Measurements from ENCODE around the gene C5orf15.

The C5orf15 gene
- 34.8 to 109 (median 68.9) reads per million in 18 experiments for total RNA-seq

- peak; percentile 98 for DNase-seq
These were observed at the start of gene C5orf15 for GRCh38 chr5:133968204-133968980. TSS of gene C5orf15 (minus strand) at chr5:133968625. CDS start at chr5:133968584, 41 bp downstream.

DNA sequence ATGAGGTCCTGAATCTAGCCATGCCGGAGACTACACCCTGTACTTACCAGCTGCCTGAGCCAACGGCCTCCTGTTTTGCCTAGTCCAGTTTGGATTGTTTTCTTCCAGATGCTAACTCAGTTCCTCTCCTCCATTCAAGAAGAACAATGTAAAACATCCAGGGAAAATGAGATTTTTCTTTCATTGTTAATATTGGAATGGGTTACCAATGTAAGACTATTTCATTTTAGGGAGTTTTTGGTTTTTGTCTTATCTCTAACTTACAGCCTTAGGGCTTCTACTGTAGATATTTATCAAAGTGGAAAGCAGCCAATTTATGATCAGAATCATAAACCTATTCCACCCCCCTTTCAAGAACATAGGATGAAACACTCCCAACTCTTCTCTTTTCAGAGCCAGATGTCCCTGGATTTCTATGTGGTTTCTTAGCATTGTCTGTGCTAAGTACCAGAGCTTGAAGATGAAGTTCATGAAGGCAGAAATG, 39.9 kb upstream of the C5orf15 start:
- DNase-seq, result no peak

DNA sequence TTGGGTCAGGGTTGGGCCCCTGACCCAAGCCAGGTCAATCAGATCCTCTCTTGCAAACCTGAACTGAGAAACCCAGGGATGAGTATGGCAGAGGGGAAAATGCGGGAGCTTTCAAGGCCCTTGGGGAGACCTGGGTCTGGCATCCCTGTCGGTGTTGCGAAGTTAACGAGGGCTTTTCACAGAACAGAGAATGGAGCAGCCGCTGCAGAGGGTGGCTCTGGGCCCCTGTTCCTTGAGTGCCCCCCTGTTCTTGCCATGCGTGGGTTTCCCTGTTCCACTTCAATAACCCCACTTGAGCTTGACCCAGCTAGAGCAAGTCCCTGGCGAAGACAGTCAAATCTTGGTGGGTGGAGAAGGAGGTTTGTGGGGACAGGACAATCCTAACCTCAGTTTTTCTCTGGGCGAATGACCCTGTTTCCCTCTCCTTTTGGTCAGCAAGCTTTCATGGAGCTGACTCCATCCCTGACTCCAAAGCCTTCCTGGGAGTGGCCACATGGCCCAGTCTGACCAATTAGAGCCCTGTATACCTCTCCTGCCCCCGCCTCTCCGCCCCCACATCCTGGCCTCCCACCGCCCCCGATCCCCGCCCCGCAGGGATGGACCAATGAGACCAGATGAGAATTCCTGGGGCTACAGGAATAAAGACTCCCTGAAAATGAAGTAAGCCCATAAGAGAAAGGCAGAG, 39.3 kb upstream of the C5orf15 start:
- DNase-seq, result no peak

DNA sequence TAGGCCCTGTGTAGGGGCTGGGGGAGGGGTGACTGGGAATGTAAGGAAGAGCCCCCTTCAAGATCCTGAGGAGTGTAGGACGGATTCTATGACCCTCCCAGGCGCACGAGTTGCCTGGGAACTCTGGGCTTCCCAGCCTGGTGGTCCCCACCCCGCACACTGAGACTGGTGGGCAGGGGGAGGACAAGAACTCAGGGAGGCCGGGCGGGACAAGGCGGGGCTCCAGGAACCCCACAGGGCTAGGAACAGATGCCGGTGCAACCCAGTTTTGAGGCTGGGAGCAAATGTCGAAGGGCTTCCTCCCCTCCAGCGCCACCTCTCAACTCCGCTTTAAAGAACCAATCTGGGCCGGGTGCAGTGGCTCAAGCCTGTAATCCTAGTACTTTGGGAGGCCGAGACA, 37.7 kb upstream of the C5orf15 start:
- no peak for DNase-seq

DNA sequence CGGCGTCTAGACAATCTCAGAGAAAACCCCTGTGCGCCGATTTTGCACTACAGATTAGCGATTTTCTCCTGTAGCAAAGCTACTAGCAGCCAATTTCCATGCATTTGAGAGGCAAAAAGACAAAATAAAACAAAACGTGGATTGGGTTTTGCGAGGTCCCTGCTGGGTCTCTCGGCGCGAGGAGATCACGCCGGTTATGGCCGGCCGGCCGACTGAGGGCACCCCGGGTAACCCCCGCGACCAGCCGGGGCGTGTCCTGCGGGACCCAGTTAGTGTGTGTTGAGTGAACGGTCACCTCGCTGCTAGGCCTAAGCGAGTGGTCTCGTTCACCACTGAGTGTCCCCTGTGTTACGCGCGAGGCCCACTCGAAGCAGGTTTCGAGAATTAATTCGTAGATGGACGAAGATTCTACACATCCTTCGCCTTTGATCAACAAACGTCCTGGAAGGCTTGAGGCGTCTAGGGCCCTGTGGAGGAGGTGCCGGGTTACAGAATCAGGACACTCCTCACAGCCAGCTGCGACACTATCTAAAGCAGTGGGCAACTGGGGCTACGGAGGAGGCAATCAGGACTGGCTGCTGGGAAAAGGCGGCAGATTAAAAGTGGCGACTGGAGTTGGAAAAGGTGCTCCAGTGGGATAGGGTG, 37.1 kb upstream of the C5orf15 start:
- DNase-seq, result no peak

- DNase-seq, result peak; percentile 74 to 84
These were observed 36.4 kb upstream of the C5orf15 start, which contains the start of gene VDAC1 for GRCh38 chr5:134004626-134005416. TSS of gene VDAC1 (minus strand) at chr5:134004975. CDS start at chr5:133993012, 11,963 bp downstream.

DNA sequence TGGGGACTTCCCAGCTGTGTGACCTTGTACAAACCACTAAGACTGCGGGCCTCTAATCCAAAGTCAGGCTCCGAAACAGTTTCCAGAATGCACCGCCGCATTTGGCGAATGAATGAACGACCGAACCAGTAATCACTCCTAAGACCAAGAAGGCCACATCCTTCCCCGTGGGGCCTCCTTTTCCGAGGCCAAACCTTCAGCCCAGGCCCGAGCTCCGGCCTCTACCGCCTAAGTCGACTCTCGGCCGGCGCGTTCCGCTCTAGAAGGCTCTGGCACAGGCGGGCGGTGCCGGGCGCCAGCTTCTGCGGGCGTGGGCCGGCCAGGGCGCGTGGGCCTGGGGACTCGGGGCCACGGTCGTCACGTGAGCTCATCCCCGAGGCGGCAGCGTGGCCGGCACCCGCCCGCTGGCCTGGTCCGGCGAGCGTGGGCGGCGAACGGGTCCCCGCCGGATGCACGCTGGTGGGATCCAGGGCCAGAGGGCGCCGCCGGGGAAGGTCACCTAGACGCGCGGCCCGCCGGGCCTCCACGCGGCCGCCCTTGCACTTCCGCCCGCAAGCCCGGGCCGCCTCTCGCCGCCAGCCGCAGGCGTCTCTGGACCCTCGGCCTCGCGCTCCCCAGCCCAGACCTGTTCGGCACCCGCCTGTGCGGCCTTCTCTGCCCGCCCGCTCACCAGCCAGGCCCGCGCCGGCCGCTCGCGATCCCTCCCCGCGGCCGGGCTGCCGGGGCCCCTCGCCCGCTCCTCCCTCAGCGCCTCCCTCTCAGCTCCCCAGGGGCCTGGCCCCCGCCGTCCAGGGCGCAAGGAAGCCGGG, 35.6 kb upstream of the C5orf15 start:
- peak; percentile 79 to 90 for DNase-seq

GRCh38 chr5:134003064-134003816, 34.8 kb upstream of the C5orf15 start:
- no peak for DNase-seq

- DNase-seq, result no peak
These were observed 33.7 kb upstream of the C5orf15 start for GRCh38 chr5:134001938-134002731.

GRCh38 chr5:134000696-134001453, 32.5 kb upstream of the C5orf15 start:
- DNase-seq, result no peak

- DNase-seq, result no peak
These were observed 31.7 kb upstream of the C5orf15 start for GRCh38 chr5:134000091-134000511.

DNA sequence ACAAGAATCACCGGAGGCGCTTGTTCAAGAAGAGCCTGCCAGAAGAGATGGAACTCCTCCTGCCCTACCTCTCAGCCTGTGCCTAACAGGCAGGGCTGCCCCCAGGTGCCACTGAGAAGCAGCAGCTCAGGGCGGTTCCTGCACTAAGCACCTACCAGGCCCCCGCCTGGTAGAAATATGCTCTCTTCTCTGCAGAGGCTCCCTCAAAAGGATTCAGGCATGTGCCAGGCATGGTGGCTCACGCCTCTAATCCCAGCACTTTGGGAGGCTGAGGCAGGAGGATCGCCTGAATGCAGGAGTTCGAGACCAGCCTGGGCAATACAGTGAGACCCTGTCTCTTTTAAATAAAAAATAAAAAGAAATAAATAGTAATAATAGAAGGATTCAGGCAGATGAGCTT, 30.4 kb upstream of the C5orf15 start:
- DNase-seq, result no peak

DNA sequence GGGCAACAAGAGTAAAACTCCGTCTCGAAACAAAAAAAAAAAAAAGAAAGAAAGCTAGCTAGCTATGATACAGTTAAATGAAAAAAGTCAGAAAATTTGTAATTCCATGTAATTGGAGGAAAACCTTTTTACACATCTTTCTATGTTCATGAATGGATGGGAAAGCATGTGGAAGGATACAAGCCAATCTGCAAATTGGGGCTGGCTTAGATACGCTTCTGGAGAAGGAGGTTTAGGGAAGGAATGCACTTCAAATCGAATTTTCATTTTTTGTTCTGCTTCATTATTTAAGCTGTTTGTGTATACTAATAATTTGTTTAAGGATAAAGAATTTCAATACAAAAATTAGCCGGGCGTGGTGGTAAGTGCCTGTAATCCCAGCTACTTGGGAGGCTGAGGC, 29.6 kb upstream of the C5orf15 start:
- DNase-seq, result no peak

DNA sequence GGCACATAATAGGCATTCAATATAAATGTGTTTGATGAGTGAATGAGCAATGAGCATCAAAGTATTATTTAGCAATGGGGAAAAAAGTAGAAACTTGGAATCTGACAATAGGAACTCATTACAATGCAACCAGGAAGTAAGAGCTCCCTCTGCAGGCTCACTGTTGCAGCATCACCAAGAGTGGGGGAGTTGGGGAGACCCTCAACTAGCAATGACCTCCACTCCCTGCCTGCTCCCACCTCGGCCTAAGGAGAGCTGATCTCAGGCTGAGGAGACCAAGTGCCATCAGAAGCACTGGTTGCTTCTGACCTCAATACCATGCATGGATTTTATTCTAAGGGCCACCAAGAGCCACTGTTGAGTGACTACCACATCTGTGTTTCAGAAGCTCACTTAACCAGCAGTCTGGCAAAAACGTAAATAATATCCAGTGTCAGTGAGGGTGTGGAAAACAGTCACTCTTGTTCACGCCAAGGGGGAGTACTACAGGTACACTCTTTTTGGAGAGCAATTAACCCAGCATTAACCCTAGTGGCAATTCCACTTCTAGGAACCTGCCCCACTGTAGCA, 28.3 kb upstream of the C5orf15 start:
- DNase-seq, result peak in 1 of 2 donors; percentile 9

GRCh38 chr5:133995883-133996563, 27.6 kb upstream of the C5orf15 start:
- DNase-seq, result no peak

GRCh38 chr5:133995341-133995740, 26.9 kb upstream of the C5orf15 start:
- DNase-seq, result no peak

DNA sequence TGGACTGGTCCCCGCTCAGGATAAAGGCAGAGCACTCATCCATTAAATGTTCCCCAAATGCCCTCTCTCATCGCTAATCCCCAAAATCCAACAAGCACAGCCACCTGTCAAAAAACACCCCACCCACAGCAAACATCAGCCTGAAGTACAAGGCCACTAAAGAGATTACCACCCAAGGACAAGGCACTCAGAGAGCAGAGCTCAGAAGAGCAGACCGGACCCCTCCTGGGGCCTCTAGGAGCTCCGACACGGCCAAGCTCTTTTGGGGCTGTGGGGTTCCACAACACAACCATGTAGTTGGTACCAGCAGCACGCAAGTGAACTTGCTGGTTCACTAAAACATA, 26.5 kb upstream of the C5orf15 start:
- DNase-seq, result no peak

GRCh38 chr5:133994297-133994989, 26.0 kb upstream of the C5orf15 start:
- no peak for DNase-seq
